ENCODE measurements around the gene TRMT2A. TPM values are rescaled to one million over a fixed set of nuclear protein-coding genes. Genes with fewer than 3 reads are reported as not detected.

TRMT2A gene
- total RNA-seq, 2 experiments from 2014 or later: 79.3 to 84.2 TPM

- POLR2A ChIA-PET: no interaction called here
- CTCF ChIA-PET: no interaction called here
Observed at GRCh38 chr22:20138417-20138738, 21.4 kb upstream of the TRMT2A start.

DNA sequence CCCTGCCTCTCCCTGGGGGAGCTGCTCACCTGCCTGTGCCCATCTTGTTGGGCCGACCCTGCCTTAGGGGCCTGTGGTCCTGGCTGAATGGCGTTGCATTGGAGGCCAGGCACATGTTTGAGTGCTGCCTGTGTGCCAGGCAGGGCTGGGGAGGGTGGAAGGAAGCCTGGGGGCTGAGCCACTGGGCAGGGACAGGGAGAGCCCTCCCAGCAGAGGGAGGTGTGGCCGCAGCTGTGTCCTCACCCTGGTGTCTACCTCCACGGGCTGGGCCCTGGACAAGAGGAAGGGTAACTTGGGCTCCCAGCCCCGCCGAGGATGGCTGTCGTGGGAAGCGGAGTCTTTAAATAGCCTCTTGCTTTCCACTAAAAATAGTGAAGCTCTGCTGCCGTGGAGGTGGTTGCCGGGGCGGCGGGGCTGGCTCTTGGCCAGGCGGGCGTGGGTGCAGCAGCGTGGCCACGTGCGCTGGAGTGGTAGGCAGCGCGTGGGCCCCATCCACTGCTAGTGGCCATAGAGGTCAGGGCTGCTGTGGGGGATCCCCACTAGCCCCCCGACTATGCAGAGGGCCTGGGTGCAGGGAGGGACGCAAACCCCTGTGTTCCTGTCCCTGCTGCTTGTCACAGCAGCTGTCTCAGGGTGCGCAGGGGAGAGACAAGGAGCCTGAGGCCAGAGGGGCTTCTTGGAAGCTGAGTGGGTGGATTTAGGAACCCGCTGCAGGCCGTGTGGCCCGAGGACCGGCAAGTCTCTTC, 20.8 kb upstream of the TRMT2A start:
- Histone ChIP-seq H3K27me3 (ENCODE audit: control insufficient read depth in 1 of 2, insufficient read depth in 2 of 2, low read length in 2 of 2) (no peaks in the 10 kb centered on the region), H3K4me1 (ENCODE audit: insufficient read depth, low read length) (peaks cover 42% of the 10 kb centered on the region), H3K27ac (ENCODE audit: low read depth in 1 of 2, low read length in 2 of 2) (no peak overlapping the region), H3K36me3 (ENCODE audit: insufficient read depth, low read length) (peaks cover 7% of the 10 kb centered on the region), H3K9me3 (ENCODE audit: control insufficient read depth in 1 of 2, insufficient read depth in 1 of 2, low read length in 2 of 2) (no peaks in the 10 kb centered on the region), H3K4me3 (ENCODE audit: low read length) (no peak overlapping the region)
- Mint-ChIP-seq H3K36me3 (ENCODE audit: low read depth) (peaks cover 3% of the 10 kb centered on the region), H3K27ac (no peak overlapping the region), H3K27me3 (no peaks in the 10 kb centered on the region), H3K9me3 (no peaks in the 10 kb centered on the region), H3K4me1 (ENCODE audit: low read depth) (peaks cover 30% of the 10 kb centered on the region), H3K4me3 (no peak overlapping the region)
- no peak for TF ChIP-seq CTCF (IDR thresholded peaks at IDR 0.05)
- ChIA-PET POLR2A (no interaction called here), CTCF (no interaction called here)
- intact Hi-C loops (cut with DNase I, micrococcal nuclease): no loop called here
- ATAC-seq (ENCODE audit: poor library complexity) (no peak), DNase-seq (no peak)

More at GRCh38 chr22:20138417-20138738, 21.4 kb upstream of the TRMT2A start:
- no peak for DNase-seq
- Histone ChIP-seq H3K9me3 (ENCODE audit: control insufficient read depth in 1 of 2, insufficient read depth in 1 of 2, low read length in 2 of 2) (no peaks in the 10 kb centered on the region), H3K27ac (ENCODE audit: low read depth in 1 of 2, low read length in 2 of 2) (no peak overlapping the region), H3K4me3 (ENCODE audit: low read length) (no peak overlapping the region), H3K27me3 (ENCODE audit: control insufficient read depth in 1 of 2, insufficient read depth in 2 of 2, low read length in 2 of 2) (no peaks in the 10 kb centered on the region), H3K4me1 (ENCODE audit: insufficient read depth, low read length) (peaks cover 36% of the 10 kb centered on the region), H3K36me3 (ENCODE audit: insufficient read depth, low read length) (peaks cover 7% of the 10 kb centered on the region)
- Mint-ChIP-seq H3K36me3 (ENCODE audit: low read depth) (peaks cover 3% of the 10 kb centered on the region), H3K4me3 (no peak overlapping the region), H3K9me3 (no peaks in the 10 kb centered on the region), H3K27me3 (no peaks in the 10 kb centered on the region), H3K4me1 (ENCODE audit: low read depth) (peaks cover 24% of the 10 kb centered on the region), H3K27ac (no peak overlapping the region)
- intact Hi-C loops (cut with DNase I, micrococcal nuclease): no loop called here
- no peak for TF ChIP-seq CTCF (IDR thresholded peaks at IDR 0.05)
- no peak for ATAC-seq (ENCODE audit: poor library complexity)

DNA sequence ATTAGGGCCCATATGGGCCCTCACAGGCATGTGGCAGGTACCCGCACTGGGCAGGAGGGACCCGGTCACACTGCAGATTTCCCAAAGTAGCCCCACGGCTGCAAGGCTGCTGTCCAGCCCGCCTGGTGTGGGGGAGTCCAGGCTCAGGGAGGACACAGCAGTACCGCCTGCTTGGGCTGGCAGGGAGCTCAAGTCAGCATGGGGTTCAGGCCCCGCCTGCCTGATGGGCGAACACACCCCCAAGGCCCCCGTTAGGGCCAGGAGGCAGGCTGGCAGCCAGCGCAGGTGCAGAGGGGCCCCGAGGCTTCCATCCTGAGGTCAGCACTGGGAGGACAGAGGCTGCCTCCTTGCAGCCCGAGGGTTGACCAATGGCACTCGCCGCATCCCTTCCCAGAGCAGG, 20.1 kb upstream of the TRMT2A start:
- H3K9me3 ChIP-seq (ENCODE audit: control insufficient read depth in 1 of 2, insufficient read depth in 1 of 2, low read length in 2 of 2): no peaks in the 10 kb centered on the region
- ChIA-PET POLR2A (no interaction called here), CTCF (no interaction called here)
- H3K27ac ChIP-seq (ENCODE audit: low read depth in 1 of 2, low read length in 2 of 2): no peak overlapping the region
- no peak overlapping the region for H3K4me3 Mint-ChIP-seq
- peaks cover 3% of the 10 kb centered on the region for H3K36me3 Mint-ChIP-seq (ENCODE audit: low read depth)
- intact Hi-C loops (cut with DNase I, micrococcal nuclease): no loop called here
- H3K4me1 ChIP-seq (ENCODE audit: insufficient read depth, low read length): peaks cover 49% of the 10 kb centered on the region
- H3K27me3 ChIP-seq (ENCODE audit: control insufficient read depth in 1 of 2, insufficient read depth in 2 of 2, low read length in 2 of 2): no peaks in the 10 kb centered on the region
- ATAC-seq (ENCODE audit: poor library complexity) (no peak), DNase-seq (no peak)
- H3K4me1 Mint-ChIP-seq (ENCODE audit: low read depth): peaks cover 33% of the 10 kb centered on the region
- H3K27ac Mint-ChIP-seq: no peak overlapping the region
- H3K27me3 Mint-ChIP-seq: no peaks in the 10 kb centered on the region
- peaks cover 7% of the 10 kb centered on the region for H3K36me3 ChIP-seq (ENCODE audit: insufficient read depth, low read length)
- no peak overlapping the region for H3K4me3 ChIP-seq (ENCODE audit: low read length)
- H3K9me3 Mint-ChIP-seq: no peaks in the 10 kb centered on the region
- no peak for TF ChIP-seq CTCF (IDR thresholded peaks at IDR 0.05)

Measured in CD4-positive, alpha-beta T cell (primary cell).